Measurements from ENCODE around the gene TUBGCP5.

The TUBGCP5 gene

GRCh38 chr15:22973286-22973685, 66.1 kb downstream of the TUBGCP5 start:
- H3K36me3 ChIP-seq (ENCODE audit: control insufficient read depth, low read length), result no peaks in the 10 kb centered on the region
- peaks cover under 1% of the 10 kb centered on the region; the same call in 1 of the 2 replicates for H3K27me3 ChIP-seq (ENCODE audit: control insufficient read depth, low read length)
- no peak overlapping the region for H3K4me2 ChIP-seq (ENCODE audit: low read length)
- no peak for TF ChIP-seq EZH2phosphoT487 (IDR thresholded peaks at IDR 0.05; ENCODE audit: borderline replicate concordance, low read length)
- no peak for TF ChIP-seq CTCF (IDR thresholded peaks at IDR 0.05; ENCODE audit: low read depth, low read length, poor library complexity, severe bottlenecking)
- peaks cover 4% of the 10 kb centered on the region; the same call in 1 of the 2 replicates for H3K9me3 ChIP-seq (ENCODE audit: control insufficient read depth, insufficient read depth, low read length)
- no peaks in the 10 kb centered on the region for H3K9me2 ChIP-seq (replicated peaks; ENCODE audit: control insufficient read depth, low read length)
- peaks cover 3% of the 10 kb centered on the region; the same call in 1 of the 2 replicates for H3K4me1 ChIP-seq (ENCODE audit: control insufficient read depth, low read length)
- H3K27ac ChIP-seq (ENCODE audit: low read depth, low read length), result no peak overlapping the region
- H3K79me2 ChIP-seq (ENCODE audit: control insufficient read depth, low read length), result no peaks in the 10 kb centered on the region
- no peaks in the 10 kb centered on the region for H4K20me1 ChIP-seq (ENCODE audit: control insufficient read depth, insufficient read depth, low read depth, low read length)
- H3F3A ChIP-seq (ENCODE audit: control insufficient read depth, insufficient read depth), result no peaks in the 10 kb centered on the region
- no peak overlapping the region for H3K4me3 ChIP-seq (ENCODE audit: low read length)

GRCh38 chr15:22969489-22969888, 69.9 kb downstream of the TUBGCP5 start:
- Histone ChIP-seq H3K27me3 (ENCODE audit: control insufficient read depth, low read length) (no peaks in the 10 kb centered on the region), H3K4me1 (ENCODE audit: control insufficient read depth, low read length) (peaks cover 3% of the 10 kb centered on the region; the same call in 1 of the 2 replicates), H4K20me1 (ENCODE audit: control insufficient read depth, insufficient read depth, low read depth, low read length) (no peaks in the 10 kb centered on the region), H3K36me3 (ENCODE audit: control insufficient read depth, low read length) (no peaks in the 10 kb centered on the region), H3F3A (ENCODE audit: control insufficient read depth, insufficient read depth) (no peaks in the 10 kb centered on the region), H3K9me2 (replicated peaks; ENCODE audit: control insufficient read depth, low read length) (no peaks in the 10 kb centered on the region), H3K9me3 (ENCODE audit: control insufficient read depth, insufficient read depth, low read length) (peaks cover 4% of the 10 kb centered on the region; the same call in 1 of the 2 replicates), H3K27ac (ENCODE audit: low read depth, low read length) (no peak overlapping the region), H3K4me2 (ENCODE audit: low read length) (no peak overlapping the region), H3K4me3 (ENCODE audit: low read length) (no peak overlapping the region), H3K79me2 (ENCODE audit: control insufficient read depth, low read length) (no peaks in the 10 kb centered on the region)
- TF ChIP-seq EZH2phosphoT487 (IDR thresholded peaks at IDR 0.05; ENCODE audit: borderline replicate concordance, low read length) (no peak), CTCF (IDR thresholded peaks at IDR 0.05; ENCODE audit: low read depth, low read length, poor library complexity, severe bottlenecking) (no peak)

- no peaks in the 10 kb centered on the region for H3K9me2 ChIP-seq (replicated peaks; ENCODE audit: control insufficient read depth, low read length)
- H3K36me3 ChIP-seq (ENCODE audit: control insufficient read depth, low read length), result no peaks in the 10 kb centered on the region
- H4K20me1 ChIP-seq (ENCODE audit: control insufficient read depth, insufficient read depth, low read depth, low read length), result no peaks in the 10 kb centered on the region
- no peaks in the 10 kb centered on the region for H3K27me3 ChIP-seq (ENCODE audit: control insufficient read depth, low read length)
- H3K9me3 ChIP-seq (ENCODE audit: control insufficient read depth, insufficient read depth, low read length), result peaks cover 4% of the 10 kb centered on the region; the same call in 1 of the 2 replicates
- TF ChIP-seq CTCF (IDR thresholded peaks at IDR 0.05; ENCODE audit: low read depth, low read length, poor library complexity, severe bottlenecking) (no peak), EZH2phosphoT487 (IDR thresholded peaks at IDR 0.05; ENCODE audit: borderline replicate concordance, low read length) (no peak)
- H3K4me2 ChIP-seq (ENCODE audit: low read length), result no peak overlapping the region
- H3K79me2 ChIP-seq (ENCODE audit: control insufficient read depth, low read length), result no peaks in the 10 kb centered on the region
- H3K4me1 ChIP-seq (ENCODE audit: control insufficient read depth, low read length), result peaks cover 3% of the 10 kb centered on the region; the same call in 1 of the 2 replicates
- H3K27ac ChIP-seq (ENCODE audit: low read depth, low read length), result no peak overlapping the region
- H3K4me3 ChIP-seq (ENCODE audit: low read length), result no peak overlapping the region
- H3F3A ChIP-seq (ENCODE audit: control insufficient read depth, insufficient read depth), result no peaks in the 10 kb centered on the region
Observed at GRCh38 chr15:22968366-22968765, 71.0 kb downstream of the TUBGCP5 start.

All from DOHH2 (cell line).